ENCODE measurements around the gene SPPL3.

Gene SPPL3

GRCh38 chr12:120720234-120720986 is 183.7 kb downstream of the SPPL3 start:
- peak overlapping the region; percentile 49 for H3K27ac ChIP-seq (replicated peaks)
- no peak overlapping the region for H3K4me3 ChIP-seq (replicated peaks; ENCODE audit: insufficient read depth, low read length)
- no peaks in the 10 kb centered on the region for H3K27me3 ChIP-seq (ENCODE audit: insufficient read depth, poor library complexity, severe bottlenecking)
- 0 out of 2 replicates have a peak, but pooled peaks have one; percentile 14 for TF ChIP-seq POLR2AphosphoS5 (IDR thresholded peaks at IDR 0.05; ENCODE audit: low read depth)
- no peak for TF ChIP-seq SPI1 (IDR thresholded peaks at IDR 0.05; ENCODE audit: borderline replicate concordance, low read depth)
- no peak for TF ChIP-seq GABPA (IDR thresholded peaks at IDR 0.05; ENCODE audit: low read depth)
- TF ChIP-seq REST (IDR thresholded peaks at IDR 0.05; ENCODE audit: insufficient replicate concordance, low read depth) = no peak
- TF ChIP-seq, protein P1, sequence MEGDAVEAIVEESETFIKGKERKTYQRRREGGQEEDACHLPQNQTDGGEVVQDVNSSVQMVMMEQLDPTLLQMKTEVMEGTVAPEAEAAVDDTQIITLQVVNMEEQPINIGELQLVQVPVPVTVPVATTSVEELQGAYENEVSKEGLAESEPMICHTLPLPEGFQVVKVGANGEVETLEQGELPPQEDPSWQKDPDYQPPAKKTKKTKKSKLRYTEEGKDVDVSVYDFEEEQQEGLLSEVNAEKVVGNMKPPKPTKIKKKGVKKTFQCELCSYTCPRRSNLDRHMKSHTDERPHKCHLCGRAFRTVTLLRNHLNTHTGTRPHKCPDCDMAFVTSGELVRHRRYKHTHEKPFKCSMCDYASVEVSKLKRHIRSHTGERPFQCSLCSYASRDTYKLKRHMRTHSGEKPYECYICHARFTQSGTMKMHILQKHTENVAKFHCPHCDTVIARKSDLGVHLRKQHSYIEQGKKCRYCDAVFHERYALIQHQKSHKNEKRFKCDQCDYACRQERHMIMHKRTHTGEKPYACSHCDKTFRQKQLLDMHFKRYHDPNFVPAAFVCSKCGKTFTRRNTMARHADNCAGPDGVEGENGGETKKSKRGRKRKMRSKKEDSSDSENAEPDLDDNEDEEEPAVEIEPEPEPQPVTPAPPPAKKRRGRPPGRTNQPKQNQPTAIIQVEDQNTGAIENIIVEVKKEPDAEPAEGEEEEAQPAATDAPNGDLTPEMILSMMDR (IDR thresholded peaks at IDR 0.05; ENCODE audit: insufficient read depth, low read length) = no peak
- peak in 1 of 2 experiments; percentile 53 for DNase-seq (ENCODE audit: low read depth in 1 of 2, low spot score in 1 of 2)

DNA sequence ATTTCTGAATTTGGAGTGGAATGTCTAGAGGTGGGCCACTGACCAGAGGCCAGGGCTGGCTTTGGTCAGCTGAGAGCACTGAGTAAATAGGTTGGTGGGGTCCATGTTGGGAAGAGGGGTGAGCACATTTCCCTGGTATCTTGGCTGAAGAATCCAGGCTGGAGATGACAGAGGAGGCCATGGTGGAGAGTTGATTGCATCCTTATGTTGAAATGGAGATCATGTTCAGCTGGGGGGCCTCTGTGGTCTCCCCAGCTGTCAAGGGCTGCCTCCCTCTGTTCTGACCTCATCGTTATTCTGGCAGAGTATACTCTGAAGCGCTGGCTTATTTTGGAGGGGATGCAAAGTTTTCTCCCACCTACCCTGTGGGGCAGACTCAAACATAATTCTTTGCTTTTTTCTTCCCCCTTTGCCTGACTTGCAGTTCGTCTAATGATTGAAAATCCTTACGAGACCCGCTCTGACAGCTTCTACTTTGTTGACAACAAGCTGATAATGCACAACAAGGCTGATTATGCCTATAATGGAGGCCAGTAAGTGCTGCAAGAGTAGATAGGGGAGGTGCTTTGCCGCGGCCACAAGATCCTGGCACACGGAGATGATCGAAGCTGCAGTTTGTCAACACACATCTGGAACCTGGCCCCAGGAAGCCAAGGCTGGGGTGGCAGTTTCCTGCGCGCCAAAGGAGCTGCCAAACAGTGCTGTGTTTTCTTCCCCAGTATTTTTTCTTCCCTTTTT is 184.5 kb downstream of the SPPL3 start:
- no peak overlapping the region for H3K4me3 ChIP-seq (replicated peaks; ENCODE audit: insufficient read depth, low read length)
- peak in 1 of 2 experiments; percentile 48 for DNase-seq (ENCODE audit: low read depth in 1 of 2, low spot score in 1 of 2)
- H3K27me3 ChIP-seq (ENCODE audit: insufficient read depth, poor library complexity, severe bottlenecking) = no peaks in the 10 kb centered on the region
- peak overlapping the region; percentile 49 for H3K27ac ChIP-seq (replicated peaks)
- TF ChIP-seq, protein P1 (IDR thresholded peaks at IDR 0.05; ENCODE audit: insufficient read depth, low read length) = no peak
- TF ChIP-seq SPI1 (IDR thresholded peaks at IDR 0.05; ENCODE audit: borderline replicate concordance, low read depth) (no peak), POLR2AphosphoS5 (IDR thresholded peaks at IDR 0.05; ENCODE audit: low read depth) (no peak), REST (IDR thresholded peaks at IDR 0.05; ENCODE audit: insufficient replicate concordance, low read depth) (no peak), GABPA (IDR thresholded peaks at IDR 0.05; ENCODE audit: low read depth) (no peak)

- no peak overlapping the region for H3K27ac ChIP-seq (replicated peaks)
- no peaks in the 10 kb centered on the region for H3K27me3 ChIP-seq (ENCODE audit: insufficient read depth, poor library complexity, severe bottlenecking)
- H3K4me3 ChIP-seq (replicated peaks; ENCODE audit: insufficient read depth, low read length) = no peak overlapping the region
- no peak for TF ChIP-seq POLR2AphosphoS5 (IDR thresholded peaks at IDR 0.05; ENCODE audit: low read depth)
- TF ChIP-seq GABPA (IDR thresholded peaks at IDR 0.05; ENCODE audit: low read depth) = no peak
- no peak for TF ChIP-seq REST (IDR thresholded peaks at IDR 0.05; ENCODE audit: insufficient replicate concordance, low read depth)
- no peak for DNase-seq (ENCODE audit: low read depth in 1 of 2, low spot score in 1 of 2)
Observed at GRCh38 chr12:120719072-120719471, 185.1 kb downstream of the SPPL3 start.

Data from HL-60 (cell line).